ENCODE measurements around the gene EDDM3A.
"Not testable (repeated sequence)": the region's sequence is repeated elsewhere in the genome, so short reads cannot be mapped to it uniquely, and the experiment has no call there.

EDDM3A gene, protein sequence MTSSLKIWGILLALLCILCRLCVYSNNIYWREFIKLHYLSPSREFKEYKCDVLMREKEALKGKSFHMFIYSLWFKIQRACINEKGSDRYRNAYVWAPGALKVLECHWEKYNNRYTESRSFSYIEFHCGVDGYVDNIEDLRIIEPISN

DNA sequence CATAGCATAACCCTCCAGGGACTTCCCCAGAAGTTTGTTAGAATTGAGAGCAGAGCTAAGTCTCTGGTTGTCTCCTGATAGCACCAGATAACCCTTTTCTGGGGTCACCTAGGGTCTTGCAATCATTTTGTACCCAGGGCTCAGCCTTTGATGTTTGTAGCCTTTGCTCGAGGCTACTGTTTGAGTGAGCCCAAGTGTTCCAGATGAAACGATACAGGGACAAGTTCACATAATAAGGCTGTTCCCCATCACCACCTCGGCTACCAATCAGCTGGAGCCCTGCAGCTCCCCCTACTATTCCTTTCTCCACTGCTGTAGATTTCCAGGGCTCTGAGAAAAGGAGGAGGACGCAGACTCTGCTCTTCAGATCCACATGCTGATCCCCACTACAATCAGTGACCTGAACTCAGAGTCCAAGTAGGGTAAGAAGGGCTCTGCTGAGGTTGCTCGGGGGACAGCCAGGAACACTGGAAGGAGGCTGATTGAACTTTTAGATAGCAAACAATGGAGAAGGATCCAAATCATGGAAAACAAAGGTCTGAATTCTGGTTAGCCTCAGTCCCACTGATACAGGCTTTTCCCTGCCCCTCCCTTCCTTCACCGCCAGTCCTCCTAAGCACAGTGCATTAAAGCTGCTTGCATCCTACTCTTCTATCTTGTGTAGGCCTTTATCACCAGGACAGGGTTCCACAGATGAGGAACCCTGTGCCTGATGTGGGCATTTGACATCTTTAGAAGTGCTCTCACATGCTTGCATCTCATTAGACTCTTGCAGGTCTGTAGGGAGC lies at the start of gene EDDM3A:
Gene EDDM3A, plus strand, starts transcription at position 317 of the 788 bp plus-strand sequence. CDS start 1,694 bp downstream, outside the sequence.
- DNase-seq (ENCODE audit: low read depth in 1 of 2, low spot score in 1 of 2) = no peak

DNA sequence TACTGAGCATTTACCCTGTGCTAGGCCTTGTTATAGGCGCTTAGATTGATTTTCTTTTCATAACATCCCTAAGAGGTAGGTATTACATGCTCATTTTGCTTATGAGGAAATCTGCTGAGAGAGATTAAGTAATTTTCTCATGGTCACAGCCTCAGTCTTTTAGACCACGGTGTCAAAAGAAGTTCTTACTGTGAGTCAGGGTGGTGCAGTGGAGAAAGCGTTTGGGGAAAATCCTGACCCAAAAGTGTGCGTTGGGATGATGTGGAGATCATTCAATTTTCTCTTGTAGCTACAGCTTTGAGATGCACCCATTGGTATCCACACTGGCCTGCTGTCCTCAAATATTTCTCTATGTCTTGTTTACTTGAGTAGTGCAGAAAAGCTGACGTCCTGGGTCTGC lies 48.9 kb upstream of the EDDM3A start:
- DNase-seq (ENCODE audit: low read depth in 1 of 2, low spot score in 1 of 2) = no peak

DNA sequence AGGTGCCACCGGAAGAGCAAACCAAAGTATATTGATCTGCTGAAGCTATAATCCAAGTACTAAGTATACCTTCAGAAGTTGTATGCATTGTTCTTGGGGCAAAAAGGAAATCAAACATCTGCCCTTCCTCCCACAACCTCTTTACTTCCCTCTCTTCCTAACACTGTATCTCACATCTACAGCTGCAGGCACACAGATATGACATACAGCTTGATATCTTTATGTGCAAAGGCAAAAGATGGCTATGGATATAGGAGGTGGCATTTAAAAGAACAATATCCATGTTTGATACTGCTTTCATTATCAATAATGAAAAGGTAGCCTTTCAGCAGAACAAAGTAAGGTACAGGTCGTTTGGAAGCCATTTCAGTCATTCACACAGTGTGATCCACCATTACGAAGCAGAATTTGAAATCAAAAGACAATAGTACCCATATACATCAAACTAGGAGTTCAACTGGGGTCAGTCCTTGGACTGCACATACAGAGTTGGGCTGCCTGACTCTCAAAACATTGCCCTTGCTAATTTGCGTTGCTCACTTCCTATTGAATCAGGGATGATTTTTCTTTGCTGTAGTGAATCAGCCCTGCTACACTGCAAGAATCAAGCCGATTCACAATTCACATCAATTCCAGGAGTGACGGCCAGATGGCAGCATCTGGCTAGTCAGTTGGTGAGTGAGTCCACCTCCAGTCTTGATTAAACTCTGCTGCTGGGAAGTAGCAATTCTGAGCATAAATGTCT lies 48.2 kb upstream of the EDDM3A start:
- DNase-seq (ENCODE audit: low read depth in 1 of 2, low spot score in 1 of 2) = peak; percentile 28 to 39

DNA sequence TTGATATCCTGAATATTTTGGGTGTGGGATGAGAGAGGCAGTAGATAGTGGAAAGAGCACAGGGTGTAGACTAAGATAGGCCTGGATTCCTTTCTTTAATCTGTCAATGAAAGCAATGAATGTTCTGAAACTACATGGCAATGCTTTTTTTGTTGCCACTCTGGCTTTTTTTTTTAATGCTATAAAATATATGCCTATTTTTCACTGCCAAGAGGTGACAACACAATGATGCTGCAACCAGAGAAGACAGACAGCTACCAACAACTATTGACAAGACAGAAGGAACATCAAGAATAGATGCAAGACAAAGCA lies 47.7 kb upstream of the EDDM3A start:
- no peak for DNase-seq (ENCODE audit: low read depth in 1 of 2, low spot score in 1 of 2)

DNA sequence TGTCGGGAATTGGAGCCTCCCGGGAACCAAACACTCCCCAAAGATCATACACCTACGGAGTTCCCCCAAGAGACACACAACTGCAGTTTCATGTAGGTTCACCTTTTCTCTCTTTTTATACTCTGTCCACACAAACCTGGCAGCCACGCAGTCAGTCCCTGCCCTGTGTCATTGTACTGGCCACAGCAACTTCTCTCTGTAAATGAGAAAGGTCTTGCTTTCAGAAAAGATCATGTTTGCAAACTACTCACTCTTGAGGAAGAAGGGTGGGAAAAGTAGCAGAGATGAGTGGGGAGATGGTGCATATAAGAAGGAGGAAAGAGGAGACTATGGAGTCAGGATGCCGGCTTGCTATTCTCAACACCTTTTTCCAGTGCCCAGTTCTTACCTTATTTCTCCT lies 46.8 kb upstream of the EDDM3A start:
- DNase-seq (ENCODE audit: low read depth in 1 of 2, low spot score in 1 of 2) = no peak

DNA sequence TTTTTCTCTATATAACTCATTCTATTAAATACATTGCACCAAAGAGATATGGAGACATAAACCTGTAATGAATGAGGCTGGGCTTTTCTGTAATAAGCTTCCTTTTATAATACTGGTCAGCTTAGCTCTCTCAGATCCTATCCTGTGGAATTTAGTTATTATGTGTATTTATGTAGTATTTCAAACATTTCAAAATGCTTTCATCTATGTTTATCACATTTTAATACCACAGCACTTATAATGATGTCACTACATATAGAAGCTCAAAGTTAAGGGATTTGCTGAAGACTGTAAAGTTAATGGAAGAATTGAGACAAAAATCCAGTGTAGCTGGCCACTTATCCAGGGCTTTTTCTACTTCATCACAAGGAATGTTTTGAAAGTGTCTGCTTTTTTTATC lies 45.8 kb upstream of the EDDM3A start:
- DNase-seq (ENCODE audit: low read depth in 1 of 2, low spot score in 1 of 2) = no peak

DNA sequence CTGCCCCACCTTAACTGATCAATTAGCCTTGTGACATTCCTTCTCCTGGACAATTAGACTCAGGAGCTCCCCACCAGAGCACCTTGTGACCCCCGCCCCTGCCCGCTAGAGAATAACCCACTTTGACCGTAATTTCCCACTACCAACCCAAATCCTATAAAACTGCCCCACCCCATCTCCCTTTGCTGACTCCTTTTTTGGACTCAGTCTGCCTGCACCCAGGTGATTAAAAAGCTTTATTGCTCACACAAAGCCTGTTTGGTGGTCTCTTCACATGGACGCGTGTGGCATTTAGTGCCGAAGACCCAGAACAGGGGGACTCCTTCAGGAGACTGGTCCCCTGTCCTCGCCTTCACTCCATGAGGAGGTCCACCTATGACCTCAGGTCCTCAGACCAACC lies 44.7 kb upstream of the EDDM3A start:
- not testable (repeated sequence) for DNase-seq (ENCODE audit: low read depth in 1 of 2, low spot score in 1 of 2)

DNA sequence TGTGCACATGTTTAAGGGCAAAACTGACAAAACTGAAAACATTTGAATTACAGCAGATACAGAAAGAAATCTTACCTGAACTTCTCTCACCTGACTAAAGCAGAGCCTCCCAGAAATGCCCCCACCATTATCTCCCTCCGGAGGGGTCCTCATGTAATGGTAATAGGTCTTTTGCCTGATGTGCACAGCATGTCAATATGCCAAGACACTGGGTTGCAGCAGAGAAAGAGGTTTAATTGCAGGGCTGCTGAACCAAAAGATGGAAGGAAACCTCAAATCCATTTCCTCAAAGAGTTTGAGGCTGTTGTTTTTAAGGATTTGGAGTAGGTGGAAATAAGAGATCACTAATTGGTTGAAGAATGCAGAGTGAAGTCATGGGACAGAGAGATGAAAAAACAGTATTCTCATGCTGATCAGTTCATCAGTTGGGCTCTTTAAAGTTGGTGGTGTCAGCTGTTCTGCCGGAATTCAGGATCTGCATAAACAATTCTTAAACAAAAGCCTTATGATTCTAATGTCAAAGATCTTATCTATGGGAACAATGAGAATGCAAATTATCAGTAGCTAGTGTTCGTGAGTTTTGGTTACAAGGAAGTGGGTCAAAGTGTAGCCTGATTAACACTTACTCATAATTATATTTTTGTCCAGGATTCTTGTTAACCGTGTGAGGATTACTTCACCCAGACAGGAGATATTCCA lies 38.9 kb upstream of the EDDM3A start:
- no peak for DNase-seq (ENCODE audit: low read depth in 1 of 2, low spot score in 1 of 2)

DNA sequence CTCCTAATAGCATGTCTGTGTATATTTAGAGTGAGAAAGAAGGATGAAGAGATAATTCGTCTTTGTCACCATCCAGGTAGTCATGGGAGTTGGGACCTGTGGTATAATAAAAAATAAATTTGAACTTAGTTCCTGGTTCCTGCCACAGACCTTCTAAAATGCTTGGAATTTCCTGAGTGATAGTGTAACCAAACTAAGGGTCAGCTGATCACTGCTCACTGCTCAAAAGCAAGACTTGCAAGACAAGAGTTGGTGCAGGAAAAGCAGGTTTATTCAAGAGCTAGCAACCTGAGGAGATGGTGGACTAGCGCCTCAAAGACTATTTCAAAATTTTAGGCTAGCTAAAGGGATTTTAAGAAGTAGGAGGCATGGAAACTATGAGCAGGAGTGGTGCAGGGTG lies 38.1 kb upstream of the EDDM3A start:
- DNase-seq (ENCODE audit: low read depth in 1 of 2, low spot score in 1 of 2) = no peak

DNA sequence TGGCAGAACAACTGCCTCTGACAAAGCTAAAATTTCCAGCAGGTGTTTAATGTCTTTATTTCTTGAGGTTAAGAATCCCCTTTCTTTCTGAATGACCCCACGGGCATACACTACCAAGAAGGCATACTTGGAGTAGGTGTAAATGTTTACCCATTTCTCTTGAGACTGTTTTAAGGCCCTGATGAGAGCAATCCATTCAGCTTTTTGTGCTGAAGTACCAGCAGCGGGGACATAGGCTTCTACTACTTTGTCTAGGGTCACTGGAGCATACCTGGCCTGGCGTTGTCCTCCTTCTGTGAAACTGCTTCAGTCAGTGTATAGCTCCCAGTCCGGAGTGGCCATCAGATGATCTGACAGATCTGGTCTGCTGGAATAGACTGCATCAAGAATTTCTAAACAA lies 34.4 kb upstream of the EDDM3A start:
- DNase-seq (ENCODE audit: low read depth in 1 of 2, low spot score in 1 of 2) = no peak

DNA sequence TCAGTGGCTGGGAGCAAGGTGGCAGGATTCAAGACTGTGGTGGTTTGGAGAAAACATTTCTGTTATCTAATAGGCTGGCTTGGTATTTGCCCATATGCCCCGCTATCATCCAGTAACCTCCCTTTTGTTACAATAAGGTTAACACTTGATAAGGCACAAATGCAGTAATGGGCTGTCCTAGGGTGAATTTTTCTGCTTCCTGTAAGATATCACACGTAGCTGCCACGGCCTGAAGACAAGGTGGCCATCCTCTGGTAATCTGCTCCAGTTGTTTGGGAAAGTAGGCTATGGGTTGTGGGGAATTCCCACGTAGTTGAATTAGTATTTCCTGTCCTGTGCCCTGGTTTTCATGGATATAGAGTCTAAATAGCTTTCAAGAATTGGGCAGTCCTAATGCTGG lies 34.0 kb upstream of the EDDM3A start:
- DNase-seq (ENCODE audit: low read depth in 1 of 2, low spot score in 1 of 2) = no peak

DNA sequence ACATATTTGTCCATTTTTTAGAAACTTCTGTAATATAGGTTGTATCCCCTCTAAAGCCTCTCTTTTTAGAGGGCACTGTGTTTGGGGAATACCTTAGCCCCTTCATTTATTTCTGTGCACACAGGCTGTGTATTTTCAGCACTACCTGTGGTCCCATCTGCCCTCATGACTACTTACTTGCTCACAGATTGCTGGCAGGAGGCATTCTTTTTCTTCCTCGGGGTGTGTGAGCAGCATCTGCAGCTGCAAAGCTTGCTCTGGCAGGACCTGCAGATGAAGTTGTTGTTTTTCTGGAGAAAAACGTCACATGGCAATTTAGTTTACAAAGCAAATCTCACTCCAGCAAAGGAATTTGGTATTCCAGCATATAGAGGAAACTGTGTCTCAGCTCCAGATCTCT lies 32.8 kb upstream of the EDDM3A start:
- DNase-seq (ENCODE audit: low read depth in 1 of 2, low spot score in 1 of 2) = no peak

DNA sequence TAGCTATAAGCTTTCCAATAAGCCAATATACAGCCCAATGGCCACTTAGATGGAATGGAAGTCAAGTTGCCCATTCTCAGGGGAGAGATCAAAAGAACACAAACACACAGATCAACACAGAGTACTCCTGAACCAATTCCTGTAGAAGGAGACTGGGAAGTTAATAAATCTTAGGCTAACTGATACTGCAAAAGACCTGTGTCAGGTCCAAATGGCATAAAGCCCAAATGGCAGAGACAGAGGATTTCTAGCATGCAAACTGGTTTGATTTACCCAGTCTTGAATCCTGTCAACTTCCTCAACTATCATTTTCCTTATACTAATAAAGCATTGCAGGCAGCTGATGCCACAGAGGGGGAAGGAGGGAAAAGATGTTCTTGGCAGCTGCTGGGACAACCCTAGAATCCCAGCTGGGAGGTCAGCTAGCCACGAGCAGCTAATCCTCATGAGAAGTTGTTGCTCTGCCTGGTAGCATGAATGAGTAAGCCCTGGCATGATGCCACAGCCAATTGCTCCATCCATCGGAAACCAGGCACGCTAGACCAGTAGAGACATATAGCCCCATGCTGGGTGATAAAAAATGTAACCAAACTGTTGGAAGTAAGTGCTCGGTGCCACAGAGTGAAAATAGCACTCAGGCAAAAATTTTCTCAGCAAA lies 31.0 kb upstream of the EDDM3A start:
- DNase-seq (ENCODE audit: low read depth in 1 of 2, low spot score in 1 of 2) = no peak

DNA sequence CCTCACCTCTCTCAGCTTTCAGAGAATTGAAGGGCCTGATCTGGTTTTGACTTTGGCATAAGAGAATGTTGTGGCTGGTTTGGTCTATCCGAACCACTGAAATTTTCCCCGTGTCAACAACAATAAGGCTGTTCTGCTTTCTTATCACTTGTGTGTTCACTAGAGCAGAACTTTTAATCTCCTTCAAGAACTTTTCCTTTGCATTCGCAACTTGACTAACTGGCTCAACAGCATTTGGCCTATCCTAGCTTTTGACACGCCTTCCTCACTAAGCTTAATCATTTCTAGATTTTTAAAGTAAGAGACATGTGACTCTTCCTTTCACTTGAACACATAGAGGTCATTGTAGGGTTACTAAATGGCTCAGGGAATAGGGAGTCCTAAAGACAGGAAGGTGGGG lies 25.9 kb upstream of the EDDM3A start:
- no peak for DNase-seq (ENCODE audit: low read depth in 1 of 2, low spot score in 1 of 2)

DNA sequence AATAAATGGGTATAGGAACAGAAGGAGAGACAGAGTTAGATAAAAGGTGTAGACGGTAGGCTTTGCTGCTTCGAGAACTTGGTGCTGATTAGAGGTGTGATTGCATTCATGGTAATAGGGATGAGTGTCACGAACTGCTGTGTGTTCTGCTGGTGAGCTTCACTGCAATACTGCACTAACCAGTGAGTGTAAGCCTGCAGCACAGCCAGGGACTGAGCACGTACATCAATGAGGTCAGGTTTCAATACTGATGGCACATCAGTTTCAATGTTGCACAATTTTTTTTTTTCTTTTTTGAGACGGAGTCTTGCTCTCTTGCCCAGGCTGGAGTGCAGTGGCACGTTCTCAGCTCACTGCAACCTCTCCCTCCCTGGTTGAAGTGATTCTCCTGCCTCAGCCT lies 24.9 kb upstream of the EDDM3A start:
- DNase-seq (ENCODE audit: low read depth in 1 of 2, low spot score in 1 of 2) = no peak

DNA sequence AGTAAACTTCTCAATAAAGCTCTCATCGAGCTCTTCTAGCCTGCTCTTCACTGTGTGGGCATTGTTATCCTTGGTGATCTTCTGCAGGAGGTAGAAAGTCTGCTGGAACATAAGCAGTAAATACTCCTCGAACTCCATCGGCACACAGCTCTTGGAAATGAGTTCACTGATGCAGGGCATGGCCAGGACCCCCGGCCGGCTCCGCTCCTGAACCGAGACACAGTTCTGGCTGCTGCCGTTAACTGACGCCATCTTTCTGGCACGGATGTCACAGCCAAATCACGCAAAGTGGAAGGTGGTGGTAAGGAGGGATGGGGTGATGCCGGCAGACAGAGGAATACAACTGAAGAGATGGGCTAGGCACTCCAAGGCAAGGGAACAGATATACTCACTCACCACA lies 23.7 kb upstream of the EDDM3A start:
- DNase-seq (ENCODE audit: low read depth in 1 of 2, low spot score in 1 of 2) = no peak

DNA sequence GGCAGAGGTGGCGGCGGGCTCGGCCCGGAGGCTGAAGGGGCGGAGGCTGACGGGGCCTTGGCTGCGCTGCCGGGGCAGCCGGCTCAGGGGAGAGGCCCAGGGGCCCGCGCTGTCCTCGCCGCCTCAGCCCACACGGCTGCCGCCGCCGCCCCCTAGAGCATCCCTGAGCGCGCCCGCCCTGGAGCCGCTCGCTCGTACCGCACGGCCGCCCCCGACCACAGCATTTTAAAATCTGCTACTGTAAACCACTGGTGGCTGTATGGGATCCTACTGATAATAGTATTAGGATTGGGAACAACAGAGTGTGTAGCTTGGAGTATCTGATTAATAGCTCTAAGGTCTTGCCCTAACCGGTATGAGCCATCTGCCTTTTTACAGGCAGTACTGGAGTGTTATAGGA lies 22.2 kb upstream of the EDDM3A start:
- DNase-seq (ENCODE audit: low read depth in 1 of 2, low spot score in 1 of 2) = no peak

DNA sequence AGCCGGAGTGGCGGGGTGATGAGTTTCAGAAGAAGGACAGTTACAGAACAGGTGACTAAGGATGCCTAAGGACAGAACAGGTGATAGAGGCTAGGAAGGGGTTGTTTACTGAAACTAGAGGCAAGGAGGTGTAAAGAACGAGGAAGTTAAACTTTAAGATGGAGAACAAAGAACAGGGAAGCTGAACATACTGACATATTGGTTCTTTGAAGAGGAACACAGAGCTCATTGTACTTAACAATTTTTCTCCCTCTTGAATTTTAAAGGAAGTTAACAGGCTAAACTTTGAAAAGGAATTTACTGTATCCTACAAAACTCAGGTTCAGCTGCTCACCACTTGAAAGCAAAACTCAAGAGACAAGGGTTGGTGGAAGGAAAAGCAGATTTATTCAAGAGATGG lies 19.6 kb upstream of the EDDM3A start:
- not testable (repeated sequence) for DNase-seq (ENCODE audit: low read depth in 1 of 2, low spot score in 1 of 2)

DNA sequence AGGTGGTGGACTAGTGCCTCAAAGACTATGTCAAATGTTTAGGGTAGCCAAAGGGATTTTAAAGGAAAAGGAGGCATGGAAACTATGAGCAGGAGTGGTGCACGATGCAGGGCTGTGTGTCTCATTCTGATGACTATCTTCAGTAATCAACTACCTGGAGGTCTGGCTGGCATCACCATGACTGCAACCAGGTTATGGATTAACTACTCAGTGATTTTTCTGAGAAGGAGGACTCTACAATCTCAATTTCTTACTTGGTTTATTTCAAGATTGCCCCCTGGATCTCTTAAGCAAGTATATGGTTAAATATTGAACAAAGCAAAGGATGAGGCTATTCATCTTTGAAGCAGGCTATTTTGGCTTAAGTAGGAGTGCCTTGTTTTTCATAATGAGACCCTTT lies 19.2 kb upstream of the EDDM3A start:
- no peak for DNase-seq (ENCODE audit: low read depth in 1 of 2, low spot score in 1 of 2)

DNA sequence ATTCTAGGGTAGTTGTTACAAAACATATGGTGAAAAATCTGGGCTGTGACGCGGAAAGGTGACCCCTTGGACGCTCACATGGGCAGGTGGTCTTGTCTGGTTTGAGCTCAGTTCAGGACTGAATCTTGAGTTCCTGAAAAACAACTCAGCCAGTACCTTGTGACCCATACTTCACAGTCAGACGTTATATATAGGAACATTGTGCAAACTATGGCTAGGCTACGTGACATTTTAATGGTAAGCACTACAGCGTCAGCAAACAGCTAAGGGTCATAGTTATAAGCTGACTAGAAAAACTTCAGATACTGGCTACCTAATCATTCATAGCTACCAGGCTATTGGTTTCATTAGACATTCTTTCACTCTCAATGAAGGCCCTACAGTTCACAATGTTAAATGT lies 14.8 kb upstream of the EDDM3A start:
- DNase-seq (ENCODE audit: low read depth in 1 of 2, low spot score in 1 of 2) = no peak

DNA sequence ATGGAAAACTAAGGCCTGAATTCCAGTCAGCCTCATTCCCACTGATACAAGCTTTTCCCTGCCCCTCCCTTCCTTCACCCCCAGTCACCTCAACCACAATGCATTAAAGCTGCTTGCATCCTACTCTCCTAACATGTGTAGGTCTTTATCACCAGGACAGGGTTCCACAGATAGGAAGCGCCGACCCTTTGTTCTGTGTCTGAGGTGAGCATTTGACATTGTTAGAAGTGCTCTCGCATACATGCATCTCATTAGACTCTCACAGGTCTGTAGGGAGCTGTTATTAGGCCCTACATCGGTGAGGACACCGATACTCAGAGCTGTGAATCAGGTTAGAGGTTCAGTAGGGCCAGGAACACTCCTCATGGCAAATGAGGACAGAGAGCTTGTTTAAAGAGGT lies 13.2 kb upstream of the EDDM3A start:
- no peak for DNase-seq (ENCODE audit: low read depth in 1 of 2, low spot score in 1 of 2)
